Keratinocyte (primary cell): ENCODE data around the gene SLC19A1. TPM values are rescaled to one million over a fixed set of nuclear protein-coding genes. Genes with fewer than 3 reads are reported as not detected.
"Not testable (repeated sequence)": the region's sequence is repeated elsewhere in the genome, so short reads cannot be mapped to it uniquely, and the experiment has no call there.

Experiments
- DNase-seq: peaks from one replicate; pipeline ENCODE4 v3.0.0-alpha.2; 2011; ENCODE audit warnings: low read depth, missing footprints, low spot score
- FAIRE-seq: peaks from 2 replicates; lab custom pipeline; 2011; peaks lifted over from hg19 to GRCh38; lab: Jason Lieb, UNC
- H2AFZ ChIP-seq: 2 replicates; pipeline ENCODE4 v1.6.0; 2012; ENCODE audit warnings: low read length, control low read depth, inconsistent platforms; ENCODE audit not compliant: control insufficient read depth
- H3K27ac ChIP-seq: 2 replicates; pipeline ENCODE4 v1.5.1; 2011; ENCODE audit warnings: low read length; ENCODE audit not compliant: control insufficient read depth, insufficient read depth
- H3K27me3 ChIP-seq: 3 replicates; pipeline ENCODE4 v1.6.0; 2011; ENCODE audit warnings: low read length; ENCODE audit not compliant: control insufficient read depth, insufficient read depth; ENCODE audit errors: extremely low read depth
- H3K36me3 ChIP-seq, 2 experiments: 2 replicates in 1 of 2; 3 replicates in 1 of 2; pipeline ENCODE4 v1.5.1; 2011; ENCODE audit warnings: low read length in 2 of 2, mild to moderate bottlenecking in 1 of 2; ENCODE audit not compliant: control insufficient read depth in 2 of 2, insufficient read depth in 2 of 2; ENCODE audit errors: extremely low read depth in 1 of 2
- H3K4me1 ChIP-seq: 3 replicates; pipeline ENCODE4 v1.5.1; 2011; ENCODE audit warnings: low read length; ENCODE audit not compliant: control insufficient read depth, insufficient read depth; ENCODE audit errors: extremely low read depth
- H3K4me2 ChIP-seq: 3 replicates; pipeline ENCODE4 v1.6.0; 2011; ENCODE audit warnings: low read depth, low read length; ENCODE audit not compliant: control insufficient read depth, insufficient read depth; ENCODE audit errors: extremely low read depth
- H3K4me3 ChIP-seq, 3 experiments: fragments of 200-600 bp in 1 of 3; sonication (generic) in 1 of 3; 2 replicates in 2 of 3; 3 replicates in 1 of 3; pipeline ENCODE4 v1.5.1; 2011 to 2016; ENCODE audit warnings: low read length in 3 of 3, mild to moderate bottlenecking in 3 of 3, control low read depth in 2 of 3, inconsistent platforms in 1 of 3, low read depth in 1 of 3, mixed read lengths in 1 of 3, mixed run types in 1 of 3, moderate library complexity in 1 of 3; ENCODE audit not compliant: control insufficient read depth in 2 of 3, insufficient read depth in 2 of 3; ENCODE audit errors: extremely low read depth in 1 of 3
- H3K79me2 ChIP-seq: 2 replicates; pipeline ENCODE4 v1.6.0; 2012; ENCODE audit warnings: low read length; ENCODE audit not compliant: control insufficient read depth, insufficient read depth
- H3K9ac ChIP-seq: 3 replicates; pipeline ENCODE4 v1.6.0; 2011; ENCODE audit warnings: low read length; ENCODE audit not compliant: control insufficient read depth, insufficient read depth; ENCODE audit errors: extremely low read depth
- H3K9me1 ChIP-seq: 3 replicates; pipeline ENCODE4 v1.6.0; 2011; ENCODE audit warnings: low read length; ENCODE audit not compliant: control insufficient read depth, insufficient read depth; ENCODE audit errors: extremely low read depth
- H3K9me3 ChIP-seq: 2 replicates; pipeline ENCODE4 v1.5.1; 2012; ENCODE audit warnings: low read depth, low read length; ENCODE audit not compliant: control insufficient read depth
- H4K20me1 ChIP-seq: 3 replicates; pipeline ENCODE4 v1.6.0; 2011; ENCODE audit warnings: low read length; ENCODE audit not compliant: control insufficient read depth, insufficient read depth; ENCODE audit errors: extremely low read depth
- EZH2 ChIP-seq: IDR thresholded peaks from one replicate; pipeline ENCODE4 v1.6.1; 2012; ENCODE audit warnings: inconsistent platforms, mild to moderate bottlenecking, low read length, moderate library complexity
- dilution Hi-C: fragments of 300-500 bp; cut with MboI; formaldehyde crosslinking; loops from one replicate; pipeline ENCODE4 v1.7.0; 2020; ENCODE audit warnings: low sequenced_read_pairs; ENCODE audit not compliant: extremely low pct_ligation_motif_present
- polyA plus RNA-seq, 5 experiments: library from polyadenylated mRNA; depleted of rRNA in 3 of 5; stranded (reverse) in 3 of 5; stranded (forward) in 1 of 5; unstranded in 1 of 5; fragments of >200 nt; gene quantifications; 1 replicate in 1 of 5; 2 replicates in 3 of 5; 3 replicates in 1 of 5; pipeline versions ENCODE4 v1.2.1 to v1.2.3, GENCODE V29; 2011 to 2012; ENCODE audit warnings: missing spikeins in 2 of 5, low read depth in 1 of 5, low replicate concordance in 1 of 5
- TF ChIP-seq, protein P1 (sequence below), 3 experiments: IDR thresholded peaks in 1 of 3; conservative IDR thresholded peaks in 1 of 3; optimal IDR thresholded peaks in 1 of 3; 2 replicates in 2 of 3; 3 replicates in 1 of 3; pipeline versions ENCODE3 to v1.5.1; 2011; ENCODE audit warnings: low read length in 3 of 3, mild to moderate bottlenecking in 3 of 3, moderate library complexity in 2 of 3, control low read depth in 1 of 3, inconsistent platforms in 1 of 3; ENCODE audit not compliant: insufficient read depth in 2 of 3; ENCODE audit errors: extremely low read depth in 1 of 3

Gene SLC19A1
- polyA plus RNA-seq, 1 donor (not counting 4 experiments of a cell fraction or from before 2014, with no cell fraction given) = 3.8 TPM

- Histone ChIP-seq H3K9ac (no peak overlapping the region), H3K9me3 (no peaks in the 10 kb centered on the region), H3K27ac (no peak overlapping the region), H3K79me2 (no peaks in the 10 kb centered on the region), H3K4me3 (no peak overlapping the region), H3K36me3 (no peaks in the 10 kb centered on the region), H3K4me1 (no peaks in the 10 kb centered on the region), H3K4me2 (no peak overlapping the region), H2AFZ (no peak overlapping the region), H4K20me1 (no peaks in the 10 kb centered on the region), H3K9me1 (no peaks in the 10 kb centered on the region), H3K27me3 (peaks cover 31% of the 10 kb centered on the region)
- FAIRE-seq = no peak
- DNase-seq = no peak
- TF ChIP-seq EZH2 = no peak
- TF ChIP-seq, protein P1, sequence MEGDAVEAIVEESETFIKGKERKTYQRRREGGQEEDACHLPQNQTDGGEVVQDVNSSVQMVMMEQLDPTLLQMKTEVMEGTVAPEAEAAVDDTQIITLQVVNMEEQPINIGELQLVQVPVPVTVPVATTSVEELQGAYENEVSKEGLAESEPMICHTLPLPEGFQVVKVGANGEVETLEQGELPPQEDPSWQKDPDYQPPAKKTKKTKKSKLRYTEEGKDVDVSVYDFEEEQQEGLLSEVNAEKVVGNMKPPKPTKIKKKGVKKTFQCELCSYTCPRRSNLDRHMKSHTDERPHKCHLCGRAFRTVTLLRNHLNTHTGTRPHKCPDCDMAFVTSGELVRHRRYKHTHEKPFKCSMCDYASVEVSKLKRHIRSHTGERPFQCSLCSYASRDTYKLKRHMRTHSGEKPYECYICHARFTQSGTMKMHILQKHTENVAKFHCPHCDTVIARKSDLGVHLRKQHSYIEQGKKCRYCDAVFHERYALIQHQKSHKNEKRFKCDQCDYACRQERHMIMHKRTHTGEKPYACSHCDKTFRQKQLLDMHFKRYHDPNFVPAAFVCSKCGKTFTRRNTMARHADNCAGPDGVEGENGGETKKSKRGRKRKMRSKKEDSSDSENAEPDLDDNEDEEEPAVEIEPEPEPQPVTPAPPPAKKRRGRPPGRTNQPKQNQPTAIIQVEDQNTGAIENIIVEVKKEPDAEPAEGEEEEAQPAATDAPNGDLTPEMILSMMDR (optimal IDR thresholded peaks at IDR 0.05 in 1 of 3, IDR thresholded peaks at IDR 0.05 in 1 of 3, conservative IDR thresholded peaks at IDR 0.05 in 1 of 3; ENCODE audit: extremely low read depth in 1 of 3, insufficient read depth in 2 of 3, low read length in 3 of 3) = no peak
- dilution Hi-C loops = no loop called here
Observed at GRCh38 chr21:45562402-45562801, 20.2 kb upstream of the SLC19A1 start.

GRCh38 chr21:45561241-45561640 lies 19.0 kb upstream of the SLC19A1 start:
- H3K9me1 ChIP-seq, H3K4me3 ChIP-seq, H2AFZ ChIP-seq, H3K9ac ChIP-seq, H3K4me2 ChIP-seq, dilution Hi-C loops, DNase-seq, H3K36me3 ChIP-seq, H3K4me1 ChIP-seq, H4K20me1 ChIP-seq, H3K9me3 ChIP-seq, H3K27ac ChIP-seq, H3K79me2 ChIP-seq, FAIRE-seq: not testable (repeated sequence)
- peaks cover 35% of the 10 kb centered on the region for H3K27me3 ChIP-seq
